Tibial artery (tissue), 4 donors: ENCODE data around the gene DPEP1.

ENCODE experiments used
- DNase-seq, 2 donors: peaks; one replicate each; pipeline ENCODE4 v3.0.0-alpha.2; 2019
- H3K27ac ChIP-seq, 2 donors: fragments of 200-600 bp; sonication (generic) in 1 of 2; 1 replicate in 1 of 2; 2 replicates in 1 of 2; pipeline ENCODE4 v1.5.1; 2018 to 2019; ENCODE audit warnings: mild to moderate bottlenecking in 1 of 2
- H3K27me3 ChIP-seq, 2 donors: fragments of 200-600 bp; sonication (generic) in 1 of 2; one replicate each; pipeline versions ENCODE4 v1.5.1 to v1.6.0; 2016 to 2019
- H3K36me3 ChIP-seq, 3 donors: fragments of 200-600 bp; sonication (generic) in 2 of 3; one replicate each; pipeline ENCODE4 v1.5.1; 2016 to 2019; ENCODE audit warnings: mild to moderate bottlenecking in 2 of 3
- H3K4me1 ChIP-seq, 4 donors: fragments of 200-600 bp; sonication (generic) in 2 of 4; 1 replicate in 3 of 4; 2 replicates in 1 of 4; pipeline ENCODE4 v1.5.1; 2016 to 2019
- H3K4me3 ChIP-seq, 2 donors: fragments of 200-600 bp; sonication (generic) in 1 of 2; 1 replicate in 1 of 2; 2 replicates in 1 of 2; pipeline ENCODE4 v1.5.1; 2018 to 2019; ENCODE audit warnings: mild to moderate bottlenecking in 2 of 2
- H3K9me3 ChIP-seq, 3 donors: fragments of 200-600 bp; sonication (generic) in 1 of 3; one replicate each; pipeline ENCODE4 v1.5.1; 2016 to 2019
- CTCF ChIP-seq, 2 experiments: fragments of 200-600 bp in 1 of 2; fragments of 450-650 bp in 1 of 2; IDR thresholded peaks; one replicate each; pipeline ENCODE4 v1.5.1; 2017 to 2019; ENCODE audit warnings: antibody characterized with exemption in 2 of 2, mild to moderate bottlenecking in 1 of 2, moderate library complexity in 1 of 2
- intact Hi-C: fragments of 100-400 bp; cut with DNase I; formaldehyde crosslinking; loops from one replicate; pipeline ENCODE4 v1.15.0; 2023; ENCODE audit warnings: low total_unique reads

The DPEP1 gene

GRCh38 chr16:89615596-89616090 lies 2.2 kb downstream of the DPEP1 start:
- intact Hi-C loops, result no loop called here
- no peaks in the 10 kb centered on the region for H3K9me3 ChIP-seq
- H3K4me3 ChIP-seq, result no peak overlapping the region
- H3K4me1 ChIP-seq, result no peaks in the 10 kb centered on the region
- no peak for DNase-seq
- TF ChIP-seq CTCF (IDR thresholded peaks at IDR 0.05), result no peak
- H3K27me3 ChIP-seq, result peaks cover 0 to 64% of the 10 kb centered on the region in 2 donors
- H3K36me3 ChIP-seq, result no peaks in the 10 kb centered on the region
- no peak overlapping the region for H3K27ac ChIP-seq

GRCh38 chr16:89616623-89617022 lies 3.2 kb downstream of the DPEP1 start:
- Histone ChIP-seq H3K27me3 (peaks cover 0 to 72% of the 10 kb centered on the region in 2 donors), H3K4me1 (no peaks in the 10 kb centered on the region), H3K36me3 (no peaks in the 10 kb centered on the region), H3K27ac (no peak overlapping the region), H3K9me3 (no peaks in the 10 kb centered on the region), H3K4me3 (no peak overlapping the region)
- no peak for DNase-seq
- intact Hi-C loops, result no loop called here
- no peak for TF ChIP-seq CTCF (IDR thresholded peaks at IDR 0.05)

GRCh38 chr16:89617036-89617435 lies 3.6 kb downstream of the DPEP1 start:
- Histone ChIP-seq H3K4me3 (no peak overlapping the region), H3K27me3 (peaks cover 0 to 75% of the 10 kb centered on the region in 2 donors), H3K4me1 (no peaks in the 10 kb centered on the region), H3K36me3 (no peaks in the 10 kb centered on the region), H3K27ac (no peak overlapping the region), H3K9me3 (no peaks in the 10 kb centered on the region)
- intact Hi-C loops, result no loop called here
- DNase-seq, result no peak
- TF ChIP-seq CTCF (IDR thresholded peaks at IDR 0.05), result no peak

GRCh38 chr16:89618109-89618998 lies 4.9 kb downstream of the DPEP1 start:
- Histone ChIP-seq H3K36me3 (no peaks in the 10 kb centered on the region), H3K4me1 (no peaks in the 10 kb centered on the region), H3K27me3 (peaks cover 0 to 74% of the 10 kb centered on the region in 2 donors), H3K27ac (no peak overlapping the region), H3K9me3 (no peaks in the 10 kb centered on the region), H3K4me3 (no peak overlapping the region)
- TF ChIP-seq CTCF (IDR thresholded peaks at IDR 0.05), result no peak
- intact Hi-C loops, result no loop called here
- DNase-seq, result no peak

- H3K4me3 ChIP-seq, result no peak overlapping the region
- no peak for DNase-seq
- no peaks in the 10 kb centered on the region for H3K36me3 ChIP-seq
- intact Hi-C loops, result no loop called here
- H3K4me1 ChIP-seq, result no peaks in the 10 kb centered on the region
- TF ChIP-seq CTCF (IDR thresholded peaks at IDR 0.05), result no peak
- no peaks in the 10 kb centered on the region for H3K9me3 ChIP-seq
- peaks cover 0 to 62% of the 10 kb centered on the region in 2 donors for H3K27me3 ChIP-seq
- H3K27ac ChIP-seq, result no peak overlapping the region
Measured at GRCh38 chr16:89619840-89620239, 6.4 kb downstream of the DPEP1 start.
